ENCODE measurements around the gene TMEM272.
A peak's percentile ranks its signal among the peaks of the same experiment; 100 is the strongest.

The TMEM272 gene

DNA sequence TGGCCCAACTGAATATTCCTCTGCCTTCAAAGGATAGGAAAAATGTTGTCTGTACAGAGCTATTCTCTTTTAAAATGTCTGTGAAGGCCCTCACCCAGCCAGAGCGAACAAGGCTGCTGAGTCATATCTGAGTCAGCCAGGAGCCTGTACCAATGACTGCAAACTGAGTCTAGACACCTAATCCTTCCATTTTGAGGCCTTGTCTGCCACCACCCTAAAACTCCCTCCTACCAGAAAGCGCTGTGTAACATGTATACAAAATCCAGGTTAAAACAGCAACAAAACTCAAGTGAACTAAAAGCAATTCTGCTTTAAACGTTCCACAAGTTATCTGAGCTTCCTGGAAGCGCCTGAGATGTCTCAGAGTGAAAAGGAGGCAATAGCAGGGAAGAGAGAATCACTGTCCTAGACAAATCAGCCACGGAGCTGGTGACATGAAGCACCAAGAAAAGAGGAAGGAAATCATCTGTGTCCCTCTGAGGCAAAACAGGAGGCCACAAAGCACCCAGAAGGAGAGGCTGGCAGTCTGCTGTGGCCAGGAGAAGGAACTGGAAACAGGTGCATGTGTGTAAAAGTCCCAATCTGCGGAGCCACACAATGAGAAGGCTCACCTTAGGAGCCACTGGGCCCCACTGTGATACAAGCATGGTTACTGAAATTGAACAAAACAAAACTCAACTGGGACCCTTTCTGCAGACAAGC lies 51.3 kb downstream of the TMEM272 start:
- DNase-seq (ENCODE audit: low spot score in 2 of 2) (peak in 1 of 2 donors; percentile 55), ATAC-seq (peak; percentile 94)
- Mint-ChIP-seq H3K36me3 (no peaks in the 10 kb centered on the region), H3K4me3 (no peak overlapping the region), H3K27ac (peak overlapping the region; percentile 85), H3K4me1 (peaks cover 42% of the 10 kb centered on the region), H3K9me3 (no peaks in the 10 kb centered on the region)

DNA sequence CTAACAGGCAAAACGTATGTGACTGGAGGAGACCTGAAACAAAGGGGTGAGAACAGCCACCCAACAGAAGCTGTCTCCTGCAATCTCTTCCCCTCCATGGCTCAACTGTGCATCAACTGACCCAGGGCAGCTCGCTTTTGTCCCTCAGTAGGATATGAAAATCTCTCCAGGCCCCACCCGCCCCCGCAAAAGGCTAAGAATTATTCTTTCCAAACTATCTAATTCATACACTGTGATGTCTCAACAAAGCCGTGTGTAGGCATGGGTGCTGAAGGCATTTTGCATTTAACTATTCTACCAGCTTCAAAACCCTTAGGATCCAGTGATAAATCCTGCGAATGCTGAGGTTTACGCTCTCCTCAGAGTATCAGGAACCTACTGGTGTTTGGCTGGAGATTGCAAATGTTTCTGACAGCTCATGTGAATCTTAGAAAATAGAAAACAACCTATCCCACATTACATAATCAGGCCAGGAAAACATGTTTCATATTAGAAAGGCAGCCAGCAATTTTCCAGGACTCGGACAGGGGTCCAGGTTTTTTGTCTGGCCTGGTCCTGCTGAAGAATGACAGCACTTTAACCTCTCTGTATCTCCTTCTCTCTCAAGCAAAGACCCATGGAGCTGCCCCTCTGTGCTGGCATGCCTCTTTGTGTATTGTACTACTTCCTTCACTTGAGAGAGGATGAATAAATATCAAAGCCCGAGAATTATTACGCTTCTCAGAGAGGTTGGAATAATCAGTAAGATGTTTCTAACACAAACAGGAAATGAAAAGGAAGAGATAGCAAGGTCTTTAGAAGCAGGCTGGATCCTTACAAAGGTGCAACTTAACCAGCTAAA lies 58.3 kb downstream of the TMEM272 start:
- H3K4me3 Mint-ChIP-seq = no peak overlapping the region
- no peak overlapping the region for H3K27ac Mint-ChIP-seq
- peaks cover 4% of the 10 kb centered on the region for H3K36me3 Mint-ChIP-seq
- ATAC-seq (no peak), DNase-seq (ENCODE audit: low spot score in 2 of 2) (no peak)
- H3K4me1 Mint-ChIP-seq = peaks cover 7% of the 10 kb centered on the region
- no peaks in the 10 kb centered on the region for H3K9me3 Mint-ChIP-seq

DNA sequence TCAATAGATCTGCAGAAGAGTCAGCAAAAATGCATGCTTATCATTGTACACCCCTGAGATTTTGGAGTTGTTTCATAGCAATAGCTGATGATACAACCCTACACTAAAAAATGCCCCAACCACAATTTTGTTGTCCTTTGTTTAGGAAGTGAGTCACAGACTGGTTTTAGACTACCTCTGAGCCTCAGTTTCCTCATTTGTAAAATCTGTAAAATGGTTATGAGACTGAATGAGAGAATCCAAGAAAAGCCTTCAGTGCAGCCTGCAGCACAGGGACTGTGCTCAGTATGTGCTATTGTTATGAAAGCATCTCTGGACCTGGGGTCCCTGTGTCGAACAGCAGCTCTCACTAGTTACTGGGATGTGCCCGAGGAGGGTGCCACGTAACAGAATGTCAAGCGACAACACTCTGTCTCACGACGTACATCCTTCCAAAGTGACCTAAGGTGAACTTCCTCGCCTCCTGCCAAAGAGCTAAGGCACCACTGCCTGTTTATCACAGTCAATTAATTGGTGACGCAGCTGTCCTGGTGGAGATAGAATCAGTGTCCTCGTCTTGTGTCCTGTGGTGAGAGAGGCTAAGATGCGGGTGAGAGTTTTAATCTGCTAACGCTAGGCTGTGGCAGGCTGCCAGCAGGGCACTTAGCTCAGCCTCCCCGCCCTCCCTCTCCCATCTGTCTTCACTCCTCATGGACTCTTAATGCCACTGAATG lies 59.1 kb downstream of the TMEM272 start:
- ATAC-seq (peak; percentile 70), DNase-seq (ENCODE audit: low spot score in 2 of 2) (no peak)
- no peak overlapping the region for H3K27ac Mint-ChIP-seq
- H3K4me3 Mint-ChIP-seq = no peak overlapping the region
- H3K9me3 Mint-ChIP-seq = no peaks in the 10 kb centered on the region
- peaks cover 4% of the 10 kb centered on the region for H3K36me3 Mint-ChIP-seq
- peaks cover 13% of the 10 kb centered on the region for H3K4me1 Mint-ChIP-seq

DNA sequence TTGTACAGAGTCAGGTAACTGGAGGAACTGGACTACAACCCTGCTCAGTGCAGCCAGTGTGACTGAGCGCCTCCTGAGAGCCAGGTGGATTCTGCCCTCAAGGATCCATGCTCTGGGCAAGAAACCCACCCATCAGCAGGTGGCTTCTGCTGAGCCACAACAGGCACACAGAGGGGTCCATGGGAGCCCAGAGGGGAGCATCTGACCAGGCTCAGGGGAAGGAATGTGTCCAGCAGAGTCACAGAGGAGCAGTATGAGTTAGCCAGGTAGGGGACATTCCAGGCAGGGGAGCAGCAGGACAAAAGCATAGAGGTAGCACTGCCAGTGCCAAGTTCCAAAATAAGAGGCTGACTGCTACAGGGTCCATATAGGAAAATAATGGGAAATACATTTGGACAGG lies 60.9 kb downstream of the TMEM272 start:
- H3K4me3 Mint-ChIP-seq = no peak overlapping the region
- peaks cover 17% of the 10 kb centered on the region for H3K4me1 Mint-ChIP-seq
- peaks cover 4% of the 10 kb centered on the region for H3K36me3 Mint-ChIP-seq
- H3K9me3 Mint-ChIP-seq = no peaks in the 10 kb centered on the region
- no peak for ATAC-seq
- peak overlapping the region; percentile 13 for H3K27ac Mint-ChIP-seq
- DNase-seq (ENCODE audit: low spot score in 2 of 2) = no peak

DNA sequence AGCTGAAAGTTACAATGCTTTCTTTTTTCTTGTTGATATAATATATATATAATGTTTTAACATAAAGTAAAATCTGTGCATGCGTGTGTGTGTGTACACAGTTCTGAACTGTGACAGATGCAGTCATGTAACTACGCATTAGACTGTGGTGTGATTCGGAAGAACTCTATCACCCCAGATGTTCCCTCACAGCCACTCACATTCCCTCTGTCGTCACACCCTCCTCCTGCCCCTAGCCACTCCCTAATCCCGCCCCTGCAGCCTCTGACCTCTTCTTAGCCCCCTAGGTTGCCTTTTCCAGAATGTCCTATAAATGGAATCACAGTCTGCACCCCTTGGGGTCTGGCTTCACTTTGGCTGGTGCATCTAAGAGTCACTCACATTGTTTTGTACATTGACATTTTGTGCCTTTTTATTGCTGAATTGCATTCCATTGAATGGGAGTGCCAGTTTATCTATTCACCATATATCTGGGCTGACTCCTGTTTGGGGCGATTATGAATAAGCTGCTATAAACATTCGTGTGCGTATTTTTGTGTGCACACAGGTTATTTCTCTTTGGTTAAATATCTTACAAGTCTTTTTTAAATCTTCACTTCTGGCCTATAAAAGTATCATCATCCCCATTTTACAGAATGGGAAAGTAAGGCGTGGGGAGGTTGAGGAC lies 61.4 kb downstream of the TMEM272 start:
- no peaks in the 10 kb centered on the region for H3K9me3 Mint-ChIP-seq

DNA sequence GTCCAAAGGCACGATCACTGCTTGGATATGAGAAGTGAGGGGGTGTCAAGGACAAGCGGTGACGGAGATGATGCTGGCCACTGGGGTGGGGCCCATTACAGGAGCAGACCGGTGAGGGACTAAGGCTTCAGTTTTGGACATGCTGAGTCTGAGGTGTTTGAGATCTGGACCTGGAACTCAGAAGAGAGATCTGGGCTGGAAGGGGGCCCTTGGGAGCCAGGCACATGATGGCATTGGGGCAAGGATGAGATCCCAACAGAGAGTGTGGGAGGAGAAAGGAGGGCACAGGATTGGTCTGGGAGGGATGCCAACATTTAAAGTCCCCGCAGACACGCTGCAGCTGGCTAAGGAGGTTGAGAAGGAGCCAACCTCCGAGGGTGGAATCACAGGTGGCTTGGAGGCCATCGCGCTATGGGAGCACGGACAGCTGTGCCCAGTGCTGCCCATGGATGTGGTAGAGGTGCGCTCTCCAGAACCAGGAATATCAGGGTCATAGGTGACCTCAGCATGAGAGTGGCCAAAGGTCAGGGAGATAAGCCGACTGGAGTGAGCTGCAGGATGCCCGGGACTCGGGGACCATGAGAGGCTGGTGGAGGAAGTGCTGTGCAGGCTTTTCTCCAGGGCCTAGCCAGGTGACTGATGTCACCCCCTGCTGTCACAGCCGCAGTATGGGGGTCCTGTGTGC lies 62.8 kb downstream of the TMEM272 start:
- DNase-seq (ENCODE audit: low spot score in 2 of 2) (no peak), ATAC-seq (no peak)
- Mint-ChIP-seq H3K4me1 (peaks cover 17% of the 10 kb centered on the region), H3K36me3 (peaks cover 4% of the 10 kb centered on the region), H3K27ac (peak overlapping the region; percentile 74), H3K9me3 (no peaks in the 10 kb centered on the region), H3K4me3 (no peak overlapping the region)

More for the DNA sequence above, 61.4 kb downstream of the TMEM272 start:
- peaks cover 17% of the 10 kb centered on the region for H3K4me1 Mint-ChIP-seq
- H3K36me3 Mint-ChIP-seq = peaks cover 4% of the 10 kb centered on the region
- peak overlapping the region; percentile 13 for H3K27ac Mint-ChIP-seq
- no peak for DNase-seq (ENCODE audit: low spot score in 2 of 2)
- no peak for ATAC-seq
- no peak overlapping the region for H3K4me3 Mint-ChIP-seq

DNA sequence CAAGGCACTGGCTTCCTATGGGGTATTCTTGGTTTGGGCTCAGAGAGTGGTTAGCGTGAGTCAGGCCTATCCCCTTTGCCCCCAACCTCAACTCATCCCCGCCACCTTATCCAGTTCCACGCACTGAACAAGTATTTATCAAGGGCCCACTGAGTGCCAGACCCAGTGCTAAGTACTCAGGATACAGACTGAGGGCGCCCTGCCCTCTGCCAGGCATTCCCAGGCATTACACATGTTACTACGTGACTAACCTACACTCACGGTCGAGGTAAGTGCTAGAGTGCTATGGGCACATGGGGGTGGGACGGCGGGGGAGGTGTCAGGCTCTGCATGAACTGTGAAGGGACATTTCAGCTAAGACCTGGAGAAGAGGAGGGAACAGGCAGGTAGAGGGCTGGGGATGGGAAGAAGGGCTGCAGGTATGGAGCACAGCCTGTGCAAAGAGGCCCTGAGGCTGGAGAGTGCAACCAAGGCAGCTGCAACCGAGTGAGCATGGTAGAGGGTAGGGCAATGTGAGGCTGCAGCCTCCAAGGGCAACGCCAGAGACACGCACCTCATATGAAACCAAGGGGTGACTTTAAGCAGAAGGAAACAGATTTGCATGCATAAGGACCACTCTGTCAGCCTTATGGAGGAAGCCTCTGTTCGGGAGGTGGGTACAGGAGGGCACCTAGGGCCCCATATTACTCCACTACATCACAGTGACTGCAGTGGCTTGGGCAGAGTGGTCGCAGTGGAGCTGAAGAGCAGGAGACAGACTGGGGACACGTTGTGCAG lies 63.5 kb downstream of the TMEM272 start:
- Mint-ChIP-seq H3K4me1 (peaks cover 17% of the 10 kb centered on the region), H3K9me3 (no peaks in the 10 kb centered on the region), H3K27ac (peak overlapping the region; percentile 74), H3K4me3 (no peak overlapping the region), H3K36me3 (peaks cover 4% of the 10 kb centered on the region)
- peak; percentile 78 for ATAC-seq
- no peak for DNase-seq (ENCODE audit: low spot score in 2 of 2)

DNA sequence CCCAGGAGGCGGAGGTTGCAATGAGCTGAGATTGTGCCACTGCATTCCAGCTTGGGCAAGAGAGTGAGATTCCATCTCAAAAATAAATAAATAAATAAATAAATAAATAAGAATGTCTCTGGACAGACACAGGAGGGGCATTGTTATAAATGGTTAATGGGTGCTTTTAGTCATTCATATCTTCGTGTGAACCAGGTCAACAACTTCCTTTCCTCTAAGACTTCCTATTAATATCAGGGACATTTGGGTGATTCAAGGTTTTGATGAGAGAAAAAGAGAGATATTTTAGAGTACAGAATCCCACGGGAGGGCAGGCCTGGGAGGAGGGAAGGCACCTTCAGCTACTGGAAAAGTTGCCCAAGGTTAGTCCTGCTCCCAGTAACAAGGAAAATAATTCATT lies 64.9 kb downstream of the TMEM272 start:
- H3K9me3 Mint-ChIP-seq = no peaks in the 10 kb centered on the region
- ATAC-seq (no peak), DNase-seq (ENCODE audit: low spot score in 2 of 2) (no peak)
- peaks cover 17% of the 10 kb centered on the region for H3K4me1 Mint-ChIP-seq
- H3K4me3 Mint-ChIP-seq = no peak overlapping the region
- H3K27ac Mint-ChIP-seq = no peak overlapping the region
- peaks cover 4% of the 10 kb centered on the region for H3K36me3 Mint-ChIP-seq

DNA sequence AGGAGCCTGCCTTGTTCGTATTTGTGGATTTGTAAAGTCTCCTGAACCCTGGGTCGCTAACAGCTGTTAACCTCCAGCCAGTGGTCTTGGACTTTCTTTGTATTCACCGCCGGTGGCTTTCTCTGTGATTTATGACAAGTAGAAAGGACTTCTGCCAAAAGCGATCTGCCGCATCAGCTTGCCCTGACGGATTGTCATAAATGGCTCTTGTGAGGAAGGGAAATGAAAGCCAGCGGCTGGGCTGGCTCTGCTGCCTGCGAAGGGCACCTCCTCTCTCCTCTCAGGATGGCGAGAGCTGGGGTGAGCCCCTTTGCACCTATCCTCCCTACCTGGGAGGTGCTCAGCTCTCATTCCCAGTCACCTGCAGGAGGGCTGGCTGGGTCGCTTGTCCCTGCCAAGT lies 66.6 kb downstream of the TMEM272 start:
- ATAC-seq (no peak), DNase-seq (ENCODE audit: low spot score in 2 of 2) (no peak)
- Mint-ChIP-seq H3K9me3 (no peaks in the 10 kb centered on the region), H3K4me1 (peaks cover 17% of the 10 kb centered on the region), H3K4me3 (no peak overlapping the region), H3K27ac (no peak overlapping the region), H3K36me3 (no peaks in the 10 kb centered on the region)

DNA sequence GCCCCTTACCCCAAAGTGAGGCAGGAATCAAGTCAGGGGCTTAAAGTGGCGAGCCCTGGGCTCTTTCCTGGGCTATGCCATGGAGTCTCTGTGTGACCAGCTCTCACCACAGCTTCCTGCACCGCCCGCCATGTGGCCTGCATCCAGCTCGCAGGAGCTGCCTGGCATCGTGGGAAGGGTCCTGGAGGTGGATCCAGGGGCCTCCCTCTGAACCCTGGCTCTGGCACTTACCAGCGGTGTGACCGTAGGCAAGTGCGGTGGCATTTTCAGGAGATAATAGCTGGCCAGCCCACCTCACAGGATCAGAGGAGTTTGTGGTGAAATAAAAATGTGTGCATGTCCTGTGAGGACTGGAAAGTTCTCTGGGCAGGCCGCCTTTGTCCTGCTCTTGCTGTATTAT lies 67.1 kb downstream of the TMEM272 start:
- Mint-ChIP-seq H3K4me1 (peaks cover 17% of the 10 kb centered on the region), H3K4me3 (no peak overlapping the region)

DNA sequence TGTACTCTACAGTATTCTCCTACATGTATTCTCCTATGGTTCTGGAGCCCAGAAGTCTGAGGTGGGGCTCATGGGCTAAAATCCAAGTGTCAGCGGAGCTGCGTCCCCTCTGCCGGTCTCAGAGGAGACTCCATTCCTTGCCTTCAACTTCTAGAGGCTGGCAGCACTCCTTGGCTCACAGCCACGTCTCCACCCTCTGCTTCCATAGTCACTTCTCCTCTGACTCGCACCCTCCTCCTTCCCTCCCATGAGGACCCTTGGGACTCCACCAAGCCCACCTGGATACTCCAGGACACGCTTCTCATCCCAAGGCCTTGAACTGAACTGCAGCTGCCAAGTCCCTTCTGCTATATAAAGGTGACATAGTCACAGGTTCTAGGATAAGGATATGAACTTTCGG lies 68.8 kb downstream of the TMEM272 start:
- Mint-ChIP-seq H3K4me3 (no peak overlapping the region), H3K4me1 (peaks cover 5% of the 10 kb centered on the region), H3K36me3 (peaks cover 7% of the 10 kb centered on the region), H3K9me3 (no peaks in the 10 kb centered on the region), H3K27ac (no peak overlapping the region)
- ATAC-seq = no peak
- no peak for DNase-seq (ENCODE audit: low spot score in 2 of 2)

More for the DNA sequence above, 67.1 kb downstream of the TMEM272 start:
- ATAC-seq (no peak), DNase-seq (ENCODE audit: low spot score in 2 of 2) (no peak)
- Mint-ChIP-seq H3K9me3 (no peaks in the 10 kb centered on the region), H3K36me3 (peaks cover 1% of the 10 kb centered on the region), H3K27ac (no peak overlapping the region)

DNA sequence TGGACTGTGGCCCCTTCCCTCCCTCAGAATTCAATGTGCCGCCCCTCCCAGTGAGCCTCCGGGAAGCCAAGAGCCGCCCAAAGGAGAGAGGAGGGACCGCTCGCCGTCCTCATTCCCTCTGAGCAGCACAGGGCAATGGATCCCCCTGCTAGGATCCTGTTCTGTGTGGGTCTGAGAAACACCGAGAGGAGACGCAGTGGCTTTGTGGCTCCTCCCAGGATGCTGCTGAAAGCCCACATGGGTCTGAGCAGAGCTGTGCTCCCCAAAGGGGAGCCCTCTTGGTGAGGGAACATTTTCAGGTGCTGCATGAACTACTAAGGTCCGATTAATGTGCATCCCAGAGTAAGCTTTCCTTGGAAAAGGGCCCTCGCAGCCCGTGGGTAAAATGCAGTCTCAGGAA lies 71.5 kb downstream of the TMEM272 start:
- Mint-ChIP-seq H3K4me3 (no peak overlapping the region), H3K27ac (no peak overlapping the region), H3K9me3 (no peaks in the 10 kb centered on the region), H3K36me3 (peaks cover 7% of the 10 kb centered on the region), H3K4me1 (no peaks in the 10 kb centered on the region)
- ATAC-seq (no peak), DNase-seq (ENCODE audit: low spot score in 2 of 2) (no peak)

DNA sequence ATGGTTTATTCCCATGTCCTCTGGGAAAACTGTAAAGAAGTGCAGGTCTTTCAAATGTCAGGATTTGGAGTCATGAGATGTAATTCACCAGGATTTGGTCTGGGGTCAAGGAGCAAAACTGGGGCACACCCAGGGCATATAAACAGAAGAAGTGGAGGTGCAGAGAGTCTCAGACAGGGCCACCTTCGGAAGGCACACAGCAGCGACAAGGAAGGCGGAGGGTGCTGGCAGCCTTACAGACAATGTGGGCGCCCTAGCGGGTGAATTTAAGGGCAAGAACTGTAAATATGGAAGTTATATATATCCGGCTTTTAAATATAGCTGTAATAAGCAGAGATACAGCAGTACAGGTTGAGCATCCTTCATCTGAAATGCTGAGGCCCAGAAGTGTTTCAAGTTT lies 72.2 kb downstream of the TMEM272 start:
- Mint-ChIP-seq H3K4me1 (no peaks in the 10 kb centered on the region), H3K4me3 (no peak overlapping the region), H3K36me3 (peaks cover 14% of the 10 kb centered on the region), H3K9me3 (no peaks in the 10 kb centered on the region), H3K27ac (no peak overlapping the region)
- ATAC-seq = no peak
- DNase-seq (ENCODE audit: low spot score in 2 of 2) = no peak

DNA sequence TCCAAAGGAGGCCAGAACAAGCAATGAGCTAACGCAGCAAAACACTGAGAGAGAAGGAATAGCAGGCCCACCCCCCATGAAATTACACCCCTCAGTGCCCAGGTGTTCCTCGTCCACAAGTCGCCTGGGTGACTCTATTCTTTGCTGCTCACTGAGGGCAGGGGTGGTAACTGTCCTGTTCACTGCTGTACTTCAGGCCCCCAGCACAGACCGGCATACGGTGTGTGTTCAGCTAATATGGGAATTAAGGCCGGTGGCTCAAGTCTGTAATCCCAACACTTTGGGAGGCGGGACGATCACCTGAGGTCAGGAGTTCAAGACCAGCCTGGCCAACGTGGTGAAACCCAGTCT lies 72.9 kb downstream of the TMEM272 start:
- Mint-ChIP-seq H3K9me3 (no peaks in the 10 kb centered on the region), H3K4me3 (no peak overlapping the region), H3K4me1 (no peaks in the 10 kb centered on the region), H3K27ac (peak overlapping the region; percentile 60), H3K36me3 (peaks cover 14% of the 10 kb centered on the region)
- DNase-seq (ENCODE audit: low spot score in 2 of 2) = no peak
- ATAC-seq = no peak
